COLO668 (cell line): ENCODE results near the gene SLC9A3.
A peak's percentile ranks its signal among the peaks of the same experiment; 100 is the strongest.

Experiments
- DNase-seq: peaks from one replicate; lab custom pipeline; 2025; ENCODE audit not compliant: unreplicated experiment; lab: John Stamatoyannopoulos, UW

Gene SLC9A3

DNA sequence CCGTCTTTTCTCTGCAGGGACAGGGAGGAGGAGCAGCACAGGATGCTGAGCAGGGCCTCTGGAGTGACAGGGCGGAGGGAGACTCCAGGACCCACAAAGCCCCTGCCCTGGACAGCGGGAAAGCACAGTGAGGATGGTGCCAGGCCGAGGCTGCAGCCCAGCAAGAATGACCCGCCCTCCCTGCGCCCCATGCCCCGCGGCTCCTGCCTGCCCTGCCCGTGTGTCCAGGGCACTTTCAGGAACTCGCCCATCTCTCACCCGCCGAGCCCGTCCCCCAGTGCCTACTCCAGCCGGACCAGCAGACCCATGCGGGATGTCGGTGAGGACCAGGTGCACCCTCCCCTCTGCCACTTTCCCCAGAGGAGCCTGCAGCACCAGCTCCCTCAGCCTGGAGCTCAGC, 90.4 kb downstream of the SLC9A3 start:
- no peak for DNase-seq

DNA sequence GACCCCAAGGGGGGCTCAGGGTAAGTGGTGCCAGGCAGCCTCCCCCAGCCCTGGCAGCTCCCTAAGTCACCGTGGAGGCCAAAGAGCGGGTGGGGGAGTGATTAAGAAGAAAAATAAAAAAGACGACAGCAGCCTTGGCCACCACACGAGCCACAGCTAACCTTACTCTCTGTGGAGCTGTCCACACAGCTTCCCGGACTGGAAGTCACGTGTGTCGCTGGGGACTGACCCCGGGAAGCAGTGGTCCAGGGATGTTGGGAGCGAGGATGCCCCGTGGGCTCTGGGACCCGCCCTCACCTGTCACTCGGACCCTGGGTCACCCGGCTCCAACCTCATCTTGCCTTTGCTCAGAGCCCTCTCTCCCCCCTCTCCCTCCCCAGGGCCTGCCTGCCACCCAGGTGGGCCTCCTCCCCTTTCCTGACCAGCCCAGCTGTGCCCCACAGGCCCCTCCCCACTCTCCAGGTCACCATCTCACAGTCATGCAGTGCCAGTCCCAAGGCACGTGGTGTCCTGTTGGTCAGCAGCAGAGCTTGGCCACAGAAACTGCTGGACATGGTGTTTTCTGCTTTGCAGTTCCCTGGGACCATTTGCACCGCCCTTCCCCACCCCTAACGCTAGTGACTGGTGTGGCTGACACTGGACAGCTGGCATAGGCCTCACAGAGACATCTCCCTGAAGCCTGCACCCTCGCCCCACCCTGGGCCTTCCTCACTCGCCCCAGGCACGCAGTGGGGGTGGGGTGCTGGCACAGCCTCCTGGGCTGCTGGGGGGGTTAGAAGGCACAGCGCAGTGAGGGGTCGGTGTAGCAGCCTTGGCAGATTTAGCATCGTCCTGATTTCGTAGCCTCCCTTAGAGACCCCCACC, 91.1 kb downstream of the SLC9A3 start:
- DNase-seq = no peak

DNA sequence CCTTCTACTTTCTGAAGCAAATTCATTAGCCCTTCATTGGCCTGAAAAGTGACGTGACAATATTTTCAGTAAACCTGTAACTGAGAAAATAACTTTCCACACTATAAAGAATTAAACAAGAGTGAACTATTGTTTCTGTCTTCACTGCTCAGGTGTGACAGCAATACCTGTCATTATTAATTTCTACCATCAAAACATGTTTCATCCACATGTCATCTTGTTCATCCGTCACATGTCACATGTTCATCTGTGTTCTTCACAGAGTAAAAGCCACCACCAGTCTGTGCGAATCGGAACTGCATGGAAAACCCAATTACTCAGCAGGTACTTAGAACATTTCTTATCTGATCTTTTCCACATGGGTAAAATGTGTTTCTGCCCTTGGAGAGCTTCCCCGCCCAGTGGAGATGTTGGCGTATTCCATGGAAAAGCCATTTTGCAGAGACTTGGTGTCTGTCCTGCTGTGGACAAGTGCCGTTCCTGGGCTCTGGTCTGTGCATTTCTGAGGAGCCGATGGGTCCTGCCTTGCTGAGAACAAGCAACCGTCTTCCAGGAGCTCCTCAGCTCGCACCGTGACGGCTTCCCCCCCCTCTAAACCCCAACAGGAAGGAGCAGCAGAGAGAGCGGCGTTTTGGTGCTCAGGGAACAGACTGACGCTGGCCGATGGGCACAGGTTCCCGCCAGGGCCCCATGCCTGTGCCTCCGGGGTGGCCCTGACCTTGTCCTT, 91.9 kb downstream of the SLC9A3 start:
- DNase-seq = no peak

DNA sequence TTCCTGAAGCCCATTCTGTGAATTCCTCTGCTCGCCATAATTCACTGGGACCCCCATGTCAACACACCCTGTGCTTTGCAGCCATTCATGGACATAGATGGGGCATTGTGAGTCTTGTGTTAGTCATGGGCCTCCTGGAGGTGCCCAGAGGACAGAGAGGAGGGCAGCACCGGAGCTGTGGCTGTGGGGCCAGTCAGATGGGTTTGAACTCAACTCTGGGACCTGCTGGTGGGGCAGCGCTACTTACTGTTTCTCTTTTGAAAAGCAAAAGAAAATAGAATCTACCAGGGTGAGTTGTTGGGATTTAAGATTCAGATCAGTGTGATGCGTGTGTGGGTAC, 92.6 kb downstream of the SLC9A3 start:
- DNase-seq = no peak

DNA sequence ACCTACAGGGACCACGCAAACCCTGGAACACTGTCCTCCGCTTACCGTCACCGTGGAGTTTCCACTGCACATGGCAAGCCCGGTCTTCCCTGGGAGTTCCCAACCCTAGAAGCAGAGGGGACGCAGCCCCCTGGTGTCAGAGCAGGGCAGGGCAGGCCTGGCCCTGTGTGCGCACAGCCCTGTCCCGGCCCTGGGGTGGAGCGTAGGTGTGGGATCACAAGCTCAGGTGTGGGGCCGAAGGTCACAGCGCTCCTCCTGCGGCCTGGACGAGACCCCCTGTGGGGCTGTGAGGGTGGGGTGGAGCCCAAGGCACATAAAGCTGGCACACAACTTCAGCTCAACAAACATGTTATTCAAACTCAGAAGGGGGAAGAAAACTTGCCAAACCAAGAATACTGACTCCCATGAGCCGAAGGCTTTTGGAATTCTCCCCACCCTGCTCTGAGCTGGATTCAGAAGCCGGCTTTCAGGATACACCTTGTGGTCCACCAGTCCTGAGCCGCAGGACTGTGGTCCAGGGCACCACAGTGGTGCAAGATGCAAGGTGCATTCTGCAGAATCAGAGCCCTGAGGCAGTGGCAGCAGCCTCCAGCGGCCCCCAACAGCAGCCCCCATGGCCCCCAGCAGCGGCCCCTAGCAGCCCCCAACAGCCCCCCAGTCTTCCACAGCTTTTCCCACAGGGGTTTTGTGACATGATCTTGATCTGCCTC, 93.1 kb downstream of the SLC9A3 start:
- peak; percentile 85 for DNase-seq

DNA sequence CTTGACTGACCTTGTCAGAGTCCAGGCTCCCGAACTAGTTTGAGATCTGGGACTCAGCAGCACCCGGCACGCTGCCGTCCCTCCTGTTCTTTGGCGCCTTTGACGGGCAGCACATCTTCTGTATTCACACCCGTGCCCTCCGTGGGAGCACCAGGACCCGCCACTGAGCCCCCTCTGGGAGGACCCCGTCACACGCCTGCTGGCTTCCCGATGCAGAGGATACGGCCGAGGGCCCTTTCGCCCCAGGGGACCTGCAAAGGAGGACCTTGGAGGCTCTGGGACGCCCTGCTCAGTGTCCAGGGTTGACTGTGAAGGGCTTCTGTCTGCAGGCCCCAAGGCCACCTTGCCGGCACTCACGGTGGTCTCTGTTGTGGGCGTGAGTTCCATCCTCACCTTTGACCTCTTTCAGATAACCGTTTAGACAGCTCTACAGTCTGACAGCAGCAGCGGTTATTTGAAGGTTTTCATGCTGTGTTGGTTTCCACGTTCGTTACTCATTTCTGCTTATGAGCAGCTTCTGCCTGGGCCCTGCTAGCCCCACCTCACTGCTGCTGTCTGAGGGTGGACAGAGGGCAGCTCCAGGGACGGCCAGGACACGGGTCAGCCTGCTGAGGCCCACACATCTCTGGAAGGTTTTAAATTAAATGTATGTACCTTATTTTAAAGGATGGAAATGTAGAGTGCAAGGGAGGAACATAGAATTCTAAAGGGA, 93.9 kb downstream of the SLC9A3 start:
- DNase-seq = no peak

DNA sequence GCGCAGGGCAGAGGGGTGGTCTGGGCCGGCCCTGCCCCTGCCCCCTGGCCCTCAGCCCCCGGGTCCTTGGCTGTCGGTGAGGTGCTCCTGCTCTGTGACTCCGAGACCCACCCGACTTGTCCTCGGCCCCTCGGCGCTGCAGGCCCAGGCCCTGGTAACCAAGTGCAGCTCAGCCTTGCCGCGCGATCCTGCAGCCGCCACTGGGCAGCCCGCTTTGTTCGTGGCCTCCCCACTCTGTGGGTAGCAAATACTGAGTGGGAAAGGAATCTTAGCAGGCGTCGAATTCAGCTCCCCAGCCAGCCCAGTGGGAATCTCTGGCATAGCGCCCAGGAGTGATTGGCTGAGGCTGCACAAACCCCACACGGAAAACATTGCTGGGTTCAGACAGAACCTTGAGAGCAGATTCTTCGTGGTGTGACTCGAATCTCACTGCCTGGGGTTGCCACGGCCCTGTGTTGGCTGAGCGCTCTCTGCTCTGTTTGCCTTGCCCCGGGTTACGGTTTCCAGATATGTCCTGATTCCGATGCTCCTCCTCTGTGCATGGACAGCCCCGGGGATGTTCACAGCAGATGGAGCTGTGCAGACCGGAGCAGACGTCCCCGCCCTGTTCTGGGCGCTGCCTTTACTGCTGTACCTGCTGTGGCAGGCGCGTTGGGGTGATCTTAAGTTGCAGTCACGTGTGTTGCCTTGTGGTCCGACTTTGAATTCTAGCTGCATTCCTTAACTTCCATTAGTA, 94.6 kb downstream of the SLC9A3 start:
- DNase-seq = no peak

DNA sequence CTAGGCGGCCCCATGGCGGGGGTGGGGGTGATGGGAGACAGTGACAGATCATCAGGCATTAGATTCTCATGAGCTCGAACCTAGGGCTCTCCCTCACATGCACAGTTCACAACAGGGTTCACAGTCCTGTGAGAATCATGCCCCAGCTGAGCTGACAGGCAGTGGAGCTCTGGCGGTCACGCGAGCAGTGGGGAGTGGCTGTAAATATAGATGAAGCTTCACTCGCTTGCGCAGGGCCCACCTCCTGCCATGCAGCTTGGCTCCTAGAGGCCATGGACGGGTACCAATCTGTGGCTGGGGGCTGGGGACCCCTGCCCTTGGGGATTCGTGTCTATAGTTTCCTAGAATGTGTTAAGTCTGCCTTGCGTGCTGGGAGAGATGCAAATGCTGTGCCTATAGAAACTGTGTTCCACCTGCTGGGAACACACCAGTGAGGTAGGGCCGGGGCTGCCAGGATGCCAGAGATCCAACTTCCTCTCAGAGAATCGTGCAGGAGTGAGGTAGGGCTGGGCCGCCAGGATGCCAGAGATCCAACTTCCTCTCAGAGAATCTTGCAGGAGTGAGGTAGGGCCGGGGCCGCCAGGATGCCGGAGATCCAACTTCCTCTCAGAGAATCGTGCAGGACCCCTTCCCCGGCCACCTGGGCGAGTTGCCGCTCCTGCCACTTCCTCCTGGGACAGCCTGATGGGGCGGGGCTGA, 95.3 kb downstream of the SLC9A3 start:
- DNase-seq = no peak

DNA sequence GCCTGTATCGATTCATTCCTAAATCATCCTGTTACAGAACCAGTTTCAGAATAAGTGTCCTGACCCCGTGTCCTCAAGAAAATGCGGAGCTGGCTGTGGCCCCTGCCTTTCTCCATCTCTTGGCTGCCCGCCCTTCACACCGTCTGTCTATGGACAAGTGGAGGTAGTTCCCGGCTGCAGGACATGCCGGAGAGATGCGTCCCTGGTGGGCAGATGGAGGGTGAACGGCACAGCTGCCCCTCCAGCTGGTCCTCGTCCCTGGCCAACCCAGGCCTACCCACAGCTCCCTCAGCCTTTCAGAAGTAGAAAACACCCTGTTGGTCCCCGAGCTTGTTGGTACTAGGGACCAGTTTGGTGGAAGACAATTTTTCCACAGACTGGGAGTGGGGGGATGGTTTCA, 96.0 kb downstream of the SLC9A3 start:
- DNase-seq = no peak

DNA sequence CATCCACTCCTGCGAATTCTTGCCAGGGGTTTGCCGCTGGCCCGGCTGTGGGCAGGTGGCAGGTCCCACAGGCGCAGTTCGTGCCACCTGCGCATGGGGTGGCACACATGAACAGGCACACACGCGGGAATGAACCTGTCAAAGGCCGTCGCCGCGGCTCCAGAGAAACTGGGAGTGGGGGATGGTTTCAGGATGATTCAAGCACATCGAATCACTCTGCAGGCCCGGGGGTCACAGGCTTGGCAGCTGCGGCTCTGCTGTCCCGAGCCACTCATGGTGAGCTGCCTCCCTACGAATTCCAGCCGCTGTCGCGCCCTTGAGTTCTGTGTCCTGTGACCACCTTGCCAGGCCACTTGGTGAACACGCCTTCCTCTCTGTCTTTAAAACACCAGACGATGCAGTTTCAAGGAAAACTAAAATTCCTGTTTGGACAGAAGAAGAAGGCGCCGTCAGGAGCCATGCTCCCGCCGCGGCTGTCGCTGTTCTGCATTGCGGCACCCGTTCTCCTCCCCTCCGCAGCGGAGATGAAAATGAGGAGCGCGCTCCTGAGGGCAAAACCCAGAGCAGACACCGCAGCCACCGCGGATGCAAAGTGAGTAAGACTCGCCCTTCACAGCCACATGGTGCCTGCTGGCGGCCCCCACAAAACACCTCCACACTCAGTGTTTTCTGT, 96.7 kb downstream of the SLC9A3 start:
- no peak for DNase-seq

DNA sequence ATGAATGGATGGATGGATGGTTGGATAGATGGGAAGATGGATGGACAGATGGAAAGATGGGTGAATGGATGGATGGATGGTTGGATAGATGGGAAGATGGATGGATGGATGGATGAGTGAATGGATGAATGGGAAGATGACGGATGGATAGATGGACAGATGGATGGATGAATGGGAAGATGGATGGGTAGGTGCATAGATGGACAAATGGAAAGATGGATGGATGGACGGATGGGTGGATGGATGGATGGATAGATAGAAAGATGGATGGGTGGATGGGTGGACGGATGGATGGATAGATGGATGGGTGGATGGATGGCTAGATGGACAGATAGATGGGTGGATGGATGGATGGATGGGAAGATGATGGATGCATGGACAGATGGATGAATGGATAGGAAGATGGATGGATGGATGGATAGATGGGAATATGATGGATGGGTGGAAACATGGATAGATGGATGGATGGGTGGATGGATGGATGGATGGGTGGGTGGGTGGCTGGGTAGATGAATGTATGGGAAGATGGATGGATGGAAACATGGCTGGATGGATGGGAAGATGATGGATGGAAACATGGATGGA, 97.8 kb downstream of the SLC9A3 start:
- no peak for DNase-seq

DNA sequence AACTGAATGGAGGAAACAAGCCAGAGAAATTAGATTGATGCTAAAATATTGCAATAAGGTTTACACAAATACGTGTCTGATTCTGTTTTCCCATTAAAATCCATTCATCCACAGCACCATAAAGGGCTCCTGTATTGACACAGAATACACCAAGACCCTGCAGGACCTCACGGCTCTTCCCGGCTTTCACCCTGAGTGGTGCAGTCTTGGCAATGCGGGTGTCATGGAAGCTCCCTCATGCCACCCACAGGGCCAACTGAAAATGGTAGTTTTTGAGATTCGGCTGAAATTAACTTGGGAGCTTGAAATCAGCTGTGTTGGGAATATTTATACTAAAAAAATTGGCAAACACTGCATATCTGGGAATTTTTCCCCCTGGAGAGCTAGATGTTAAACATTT, 98.5 kb downstream of the SLC9A3 start:
- DNase-seq = peak; percentile 23

DNA sequence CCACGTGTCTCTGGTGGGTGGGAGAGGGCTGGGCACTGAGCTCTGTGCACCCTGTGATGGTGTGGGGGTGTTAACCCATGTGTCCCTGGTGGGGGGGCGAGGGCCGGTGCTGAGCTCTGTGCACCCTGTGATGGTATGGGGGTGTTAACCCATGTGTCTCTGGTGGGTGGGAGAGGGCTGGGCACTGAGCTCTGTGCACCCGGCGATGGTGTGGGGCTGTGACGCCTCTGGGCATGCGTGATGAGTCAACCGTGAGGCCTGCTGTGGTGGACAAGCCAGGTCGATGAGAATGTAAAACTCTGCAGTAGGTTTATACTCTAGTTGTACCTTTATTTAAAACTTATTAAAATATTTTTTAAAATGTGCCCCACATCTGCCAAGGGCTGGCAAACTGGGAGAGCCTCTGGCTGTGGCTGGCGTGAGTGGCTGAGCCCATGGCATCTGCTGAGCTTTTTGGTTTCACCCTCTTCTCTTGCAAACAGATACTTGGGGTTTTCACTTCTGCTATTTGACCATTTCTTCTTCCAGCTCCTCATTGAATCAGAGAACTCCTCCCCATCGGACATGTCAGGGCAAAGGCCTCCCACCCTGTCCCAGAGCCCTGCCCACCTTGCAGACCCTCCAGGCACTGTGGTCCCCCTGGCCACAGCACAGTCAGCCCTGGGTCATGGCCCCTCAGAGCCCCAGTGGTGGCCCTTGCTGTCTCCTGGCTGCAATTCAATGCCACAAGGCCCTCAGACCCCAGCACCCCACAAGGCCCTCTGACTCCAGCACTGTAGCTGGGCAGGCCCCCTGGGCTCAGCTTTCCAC, 99.7 kb downstream of the SLC9A3 start:
- no peak for DNase-seq

DNA sequence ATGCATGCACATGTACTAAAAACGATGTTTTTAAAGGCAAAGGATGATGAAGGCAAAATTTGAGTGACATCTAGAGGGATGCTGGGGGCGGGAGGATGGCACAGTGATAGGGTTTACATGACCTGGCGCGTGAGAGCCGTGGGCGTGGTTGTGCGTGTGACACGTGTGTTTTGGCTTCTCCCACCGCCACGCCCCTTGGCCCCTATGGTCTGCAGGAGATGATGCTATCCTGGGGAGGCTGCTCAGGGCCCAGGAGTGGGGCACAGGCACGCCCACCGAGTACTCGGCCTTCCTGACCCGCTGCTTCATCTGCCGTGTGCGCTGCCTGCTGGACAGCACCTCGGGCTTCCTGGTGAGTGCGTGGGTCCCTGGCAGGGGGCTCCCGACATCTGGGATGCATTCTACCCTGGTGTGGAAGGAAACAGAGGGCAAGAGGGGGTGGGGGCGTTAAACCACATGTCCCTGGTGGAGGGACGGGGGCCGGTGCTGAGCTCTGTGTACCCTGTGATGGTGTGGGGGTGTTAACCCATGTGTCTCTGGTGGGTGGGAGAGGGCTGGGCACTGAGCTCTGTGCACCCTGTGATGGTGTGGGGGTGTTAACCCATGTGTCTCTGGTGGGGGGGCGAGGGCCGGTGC, 100.5 kb downstream of the SLC9A3 start:
- DNase-seq = no peak

DNA sequence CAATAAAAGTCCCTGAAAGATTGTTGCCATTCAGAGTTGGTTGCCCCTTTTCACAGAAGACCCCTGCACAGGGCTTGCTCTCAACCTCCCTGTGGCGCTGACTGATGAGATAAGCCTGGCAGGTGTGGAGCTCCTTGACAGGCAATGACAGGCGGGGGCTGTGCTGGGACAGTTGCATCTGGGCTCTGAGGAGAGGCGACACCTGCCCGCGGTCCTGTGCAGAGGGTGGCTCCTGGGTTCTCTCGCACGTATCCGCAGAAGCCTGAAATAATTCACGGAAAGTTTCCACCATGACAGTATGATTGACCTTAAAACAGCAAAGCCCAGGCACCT, 101.0 kb downstream of the SLC9A3 start:
- no peak for DNase-seq

DNA sequence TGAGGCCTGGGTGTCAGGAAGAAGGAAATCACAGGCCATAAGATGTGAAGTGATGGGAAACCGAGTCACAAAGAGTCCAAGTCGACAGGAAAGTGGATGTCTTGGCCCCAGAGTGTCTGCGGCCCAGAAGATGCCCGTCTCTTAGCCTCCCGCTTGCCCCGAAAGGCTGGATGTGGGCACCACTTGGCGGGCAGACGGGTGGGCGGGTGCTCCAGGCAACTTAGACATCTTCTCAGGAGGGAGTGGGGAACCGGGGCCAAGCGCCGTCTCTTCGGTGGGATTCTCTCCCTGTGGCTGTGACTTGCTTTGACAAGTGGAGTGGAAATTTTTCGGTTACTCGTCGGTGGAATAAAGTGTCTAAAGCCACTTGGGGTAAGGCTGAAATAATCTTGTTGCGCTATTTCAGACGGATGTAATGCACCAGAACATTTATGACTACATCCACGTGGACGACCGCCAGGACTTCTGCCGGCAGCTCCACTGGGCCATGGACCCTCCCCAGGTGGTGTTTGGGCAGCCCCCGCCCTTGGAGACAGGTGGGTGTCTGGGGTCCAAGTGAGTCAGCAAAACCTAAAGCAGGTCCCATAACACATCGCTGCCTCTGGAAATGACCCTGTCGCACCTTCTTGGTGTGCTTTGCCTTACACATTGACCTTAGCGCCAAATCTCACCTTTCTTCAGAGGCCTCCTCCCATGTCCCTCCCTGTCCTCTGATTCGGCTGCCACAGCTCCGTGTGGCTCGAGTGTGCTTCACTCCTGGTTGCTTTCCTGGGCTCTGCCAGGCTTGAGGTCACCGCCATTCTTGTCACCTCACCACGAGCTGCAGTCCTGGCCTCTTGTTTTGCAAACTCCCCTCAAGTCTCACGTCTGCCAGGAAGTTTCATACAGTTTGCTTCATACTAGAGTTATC, 101.7 kb downstream of the SLC9A3 start:
- no peak for DNase-seq

DNA sequence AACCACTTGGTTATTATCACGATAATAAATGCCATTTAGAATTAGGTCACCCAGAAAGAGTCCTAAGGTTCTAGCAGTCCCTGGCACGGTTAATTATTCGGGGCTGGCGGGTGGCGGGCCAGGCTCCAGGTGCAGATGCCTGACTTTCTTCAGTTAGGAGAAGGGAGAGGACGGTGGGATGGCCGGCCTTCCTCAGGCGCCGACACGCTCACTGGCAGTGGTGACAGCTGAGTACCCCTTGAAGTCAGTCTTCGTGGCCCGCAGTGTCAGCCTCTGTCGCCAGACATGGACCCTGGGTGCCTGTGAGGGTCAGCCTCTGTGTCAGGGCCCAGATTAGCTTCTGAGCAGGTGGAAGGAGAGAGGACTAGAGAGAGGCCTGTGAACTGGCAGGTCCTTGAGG, 102.3 kb downstream of the SLC9A3 start:
- no peak for DNase-seq
